Gastrocnemius medialis (tissue), 4 donors: ENCODE results near the gene TBL1X. TPM values are rescaled to one million over a fixed set of nuclear protein-coding genes. Genes with fewer than 3 reads are reported as not detected.

Experiments used
- ATAC-seq, 2 donors: fragments of 150-250 bp; one replicate each; pipeline ENCODE4 v1.9.1; 2016
- DNase-seq, 2 donors: peaks; one replicate each; pipeline ENCODE4 v3.0.0-alpha.2; 2019
- H3K27ac ChIP-seq, 4 donors: fragments of 200-600 bp; sonication (generic); 1 replicate in 1 of 4; 2 replicates in 3 of 4; pipeline ENCODE4 v1.5.1; 2016 to 2018; ENCODE audit warnings: mild to moderate bottlenecking in 2 of 4, moderate library complexity in 1 of 4
- H3K27me3 ChIP-seq, 3 donors: fragments of 200-600 bp; sonication (generic) in 2 of 3; 1 replicate in 1 of 3; 2 replicates in 2 of 3; pipeline versions ENCODE4 v1.5.1 to v1.6.0; 2016 to 2019; ENCODE audit warnings: mild to moderate bottlenecking in 1 of 3, moderate library complexity in 1 of 3
- H3K36me3 ChIP-seq, 2 donors: fragments of 200-600 bp; sonication (generic) in 1 of 2; one replicate each; pipeline ENCODE4 v1.5.1; 2017 to 2018
- H3K4me1 ChIP-seq, 2 donors: fragments of 200-600 bp; sonication (generic) in 1 of 2; one replicate each; pipeline ENCODE4 v1.5.1; 2016 to 2017; ENCODE audit warnings: mild to moderate bottlenecking in 2 of 2
- H3K4me3 ChIP-seq, 4 donors: fragments of 200-600 bp; sonication (generic) in 3 of 4; 1 replicate in 1 of 4; 2 replicates in 3 of 4; pipeline ENCODE4 v1.5.1; 2016 to 2019; ENCODE audit warnings: mild to moderate bottlenecking in 2 of 4
- H3K9me3 ChIP-seq, 3 donors: fragments of 200-600 bp; sonication (generic) in 2 of 3; 1 replicate in 1 of 3; 2 replicates in 2 of 3; pipeline ENCODE4 v1.5.1; 2016 to 2019
- CTCF ChIP-seq, 5 experiments: fragments of 450-650 bp in 3 of 5; fragments of 200-600 bp in 2 of 5; sonication (generic) in 2 of 5; IDR thresholded peaks in 4 of 5; conservative IDR thresholded peaks in 1 of 5; 1 replicate in 4 of 5; 2 replicates in 1 of 5; pipeline ENCODE4 v1.5.1; 2016 to 2019; ENCODE audit warnings: antibody characterized with exemption in 5 of 5, mild to moderate bottlenecking in 3 of 5, moderate library complexity in 3 of 5
- POLR2A ChIP-seq, 2 donors: fragments of 450-650 bp; IDR thresholded peaks; one replicate each; pipeline ENCODE4 v1.6.1; 2017; ENCODE audit warnings: antibody characterized with exemption in 2 of 2, mild to moderate bottlenecking in 2 of 2, moderate library complexity in 2 of 2
- in situ Hi-C, 4 donors: fragments of 200-750 bp; cut with MboI; loops; one replicate each; pipeline versions ENCODE4 v1.15.0 to v1.8.0; 2017; ENCODE audit warnings: low sequenced_read_pairs in 4 of 4
- intact Hi-C: fragments of 100-400 bp; cut with DNase I; formaldehyde crosslinking; loops from one replicate; pipeline ENCODE4 v1.15.1; 2023; ENCODE audit warnings: low total_unique reads
- total RNA-seq, 4 donors: library from RNA; depleted of rRNA; stranded (reverse); fragments of >200 nt; gene quantifications; one replicate each; pipeline versions ENCODE4 v1.1.0 to v1.2.3, GENCODE V29; 2016

TBL1X gene
- total RNA-seq, 4 donors from 2014 or later: 6.7 to 16.8 (median 8.0) TPM

- Histone ChIP-seq H3K9me3 (no peaks in the 10 kb centered on the region), H3K4me3 (no peak overlapping the region), H3K27ac (no peak overlapping the region), H3K36me3 (no peaks in the 10 kb centered on the region), H3K4me1 (no peaks in the 10 kb centered on the region), H3K27me3 (no peaks in the 10 kb centered on the region)
- TF ChIP-seq CTCF (IDR thresholded peaks at IDR 0.05 in 4 of 5, conservative IDR thresholded peaks at IDR 0.05 in 1 of 5): no peak
- TF ChIP-seq POLR2A (IDR thresholded peaks at IDR 0.05): no peak
- intact Hi-C loops (no loop called here), in situ Hi-C loops (no loop called here)
- ATAC-seq: no peak
- no peak for DNase-seq
These were observed 146.7 kb downstream of the TBL1X start for GRCh38 chrX:9611436-9612145.

- DNase-seq (no peak), ATAC-seq (no peak)
- intact Hi-C loops (no loop called here), in situ Hi-C loops (no loop called here)
- Histone ChIP-seq H3K27me3 (no peaks in the 10 kb centered on the region), H3K36me3 (no peaks in the 10 kb centered on the region), H3K4me1 (no peaks in the 10 kb centered on the region), H3K27ac (no peak overlapping the region), H3K9me3 (no peaks in the 10 kb centered on the region), H3K4me3 (no peak overlapping the region)
- TF ChIP-seq CTCF (IDR thresholded peaks at IDR 0.05 in 4 of 5, conservative IDR thresholded peaks at IDR 0.05 in 1 of 5): no peak
- no peak for TF ChIP-seq POLR2A (IDR thresholded peaks at IDR 0.05)
These were observed 147.3 kb downstream of the TBL1X start for GRCh38 chrX:9612146-9612505.

GRCh38 chrX:9614016-9614415 lies 149.2 kb downstream of the TBL1X start:
- intact Hi-C loops: no loop called here
- no peak for ATAC-seq
- TF ChIP-seq CTCF (IDR thresholded peaks at IDR 0.05 in 4 of 5, conservative IDR thresholded peaks at IDR 0.05 in 1 of 5) (no peak), POLR2A (IDR thresholded peaks at IDR 0.05) (no peak)

GRCh38 chrX:9619133-9619532 lies 154.3 kb downstream of the TBL1X start:
- in situ Hi-C loops (no loop called here), intact Hi-C loops (no loop called here)
- ATAC-seq (no peak), DNase-seq (no peak)
- Histone ChIP-seq H3K4me3 (no peak overlapping the region), H3K9me3 (no peaks in the 10 kb centered on the region), H3K36me3 (no peaks in the 10 kb centered on the region), H3K27ac (no peak overlapping the region), H3K4me1 (no peaks in the 10 kb centered on the region), H3K27me3 (no peaks in the 10 kb centered on the region)
- TF ChIP-seq CTCF (IDR thresholded peaks at IDR 0.05 in 4 of 5, conservative IDR thresholded peaks at IDR 0.05 in 1 of 5) (no peak), POLR2A (IDR thresholded peaks at IDR 0.05) (no peak)

More at GRCh38 chrX:9614016-9614415, 149.2 kb downstream of the TBL1X start:
- in situ Hi-C loops: no loop called here
- Histone ChIP-seq H3K9me3 (no peaks in the 10 kb centered on the region), H3K4me3 (no peak overlapping the region), H3K27ac (no peak overlapping the region), H3K4me1 (no peaks in the 10 kb centered on the region), H3K36me3 (no peaks in the 10 kb centered on the region), H3K27me3 (no peaks in the 10 kb centered on the region)
- no peak for DNase-seq

- ATAC-seq (no peak), DNase-seq (no peak)
- Histone ChIP-seq H3K27ac (no peak overlapping the region), H3K4me1 (no peaks in the 10 kb centered on the region), H3K27me3 (no peaks in the 10 kb centered on the region), H3K9me3 (no peaks in the 10 kb centered on the region), H3K4me3 (no peak overlapping the region), H3K36me3 (no peaks in the 10 kb centered on the region)
- TF ChIP-seq CTCF (IDR thresholded peaks at IDR 0.05 in 4 of 5, conservative IDR thresholded peaks at IDR 0.05 in 1 of 5): no peak
- TF ChIP-seq POLR2A (IDR thresholded peaks at IDR 0.05): no peak
- intact Hi-C loops (no loop called here), in situ Hi-C loops (no loop called here)
These were observed 154.7 kb downstream of the TBL1X start for GRCh38 chrX:9619581-9619980.
